K562 (cell line): ENCODE data around the gene MED20. TPM values are rescaled to one million over a fixed set of nuclear protein-coding genes. Genes with fewer than 3 reads are reported as not detected.

Source experiments
- ARID4B ChIP-seq: sonication (generic); formaldehyde crosslinking; IDR thresholded peaks from 2 replicates; pipeline ENCODE4 v1.8.0; 2022; ENCODE audit warnings: mild to moderate bottlenecking, missing genetic modification reagents
- CUX1 ChIP-seq: fragments of 200-800 bp; sonication (Bioruptor generic); IDR thresholded peaks from 2 replicates; pipeline ENCODE4 v1.6.1; 2016; ENCODE audit warnings: missing genetic modification characterization, missing compliant biosample characterization
- CXXC5 ChIP-seq: fragments of 250-450 bp; sonication (Bioruptor Pico); IDR thresholded peaks from 2 replicates; pipeline ENCODE4 v1.8.0; 2022; ENCODE audit warnings: inconsistent platforms, mild to moderate bottlenecking, moderate library complexity
- DEAF1 ChIP-seq: fragments of 450-650 bp; formaldehyde crosslinking; IDR thresholded peaks from 2 replicates; pipeline ENCODE4 v1.4.0; 2020; ENCODE audit warnings: mild to moderate bottlenecking, moderate library complexity
- ETV6 ChIP-seq, 3 experiments: fragments of 150-350 bp in 1 of 3; sonication (generic) in 1 of 3; formaldehyde crosslinking in 1 of 3; IDR thresholded peaks; 2 replicates each; pipeline versions ENCODE4 v1.6.1 to v1.8.0; 2014 to 2022; ENCODE audit warnings: borderline replicate concordance in 2 of 3, low read depth in 2 of 3, antibody characterized with exemption in 1 of 3, low read length in 1 of 3, mild to moderate bottlenecking in 1 of 3, missing genetic modification reagents in 1 of 3
- KAT7 ChIP-seq: sonication (generic); formaldehyde crosslinking; IDR thresholded peaks from 2 replicates; pipeline ENCODE4 v1.8.0; 2022; ENCODE audit warnings: missing genetic modification reagents, mild to moderate bottlenecking, borderline replicate concordance
- KDM1A ChIP-seq, 2 experiments: fragments of 450-650 bp; IDR thresholded peaks; 2 replicates each; pipeline ENCODE4 v1.6.1; 2016; ENCODE audit warnings: mild to moderate bottlenecking in 2 of 2
- KLF16 ChIP-seq: IDR thresholded peaks from 2 replicates; pipeline ENCODE4 v1.6.1; 2016; ENCODE audit warnings: antibody characterized with exemption
- POLR2A ChIP-seq: fragments of 450-650 bp; conservative IDR thresholded peaks from 2 replicates; pipeline ENCODE4 v1.6.1; 2016
- RBM15 ChIP-seq: fragments of 200-400 bp; formaldehyde crosslinking; IDR thresholded peaks from 2 replicates; pipeline ENCODE4 v1.6.1; 2018; ENCODE audit warnings: mild to moderate bottlenecking, low read length, moderate library complexity; ENCODE audit not compliant: insufficient read depth
- ZC3H8 ChIP-seq: fragments of 450-650 bp; IDR thresholded peaks from 2 replicates; pipeline ENCODE4 v1.6.1; 2017
- ZNF124 ChIP-seq: sonication (generic); formaldehyde crosslinking; IDR thresholded peaks from 2 replicates; pipeline ENCODE4 v1.8.1; 2022; ENCODE audit warnings: missing genetic modification reagents
- polyA plus RNA-seq, 8 experiments: library from polyadenylated mRNA; depleted of rRNA in 4 of 8; stranded (reverse) in 5 of 8; unstranded in 3 of 8; fragments of >200 nt; fragmentation: Nextera tagmentation in 2 of 8; fragmentation: Illumina TruSeq in 1 of 8; extraction: Ambion mirVana in 2 of 8; extraction: Trizol in 1 of 8; gene quantifications; 2 replicates each; pipeline versions ENCODE4 v1.2.1 to v1.2.3, GENCODE V29; 2011 to 2014; ENCODE audit warnings: inconsistent platforms in 1 of 8, missing spikeins in 1 of 8
- total RNA-seq, 7 experiments: library from RNA; depleted of rRNA in 6 of 7; stranded (reverse); fragments of >200 nt in 6 of 7; fragmentation: Illumina TruSeq in 2 of 7; extraction: Trizol in 2 of 7; gene quantifications; 2 replicates each; pipeline versions ENCODE4 v1.2.1 to v1.2.3, GENCODE V29; 2011 to 2021; ENCODE audit warnings: low replicate concordance in 1 of 7

Gene MED20
- total and polyA plus RNA-seq, 9 of the 15 experiments (the other 6 are each of a cell fraction or from before 2014, with no cell fraction given) = 27.3 to 80.9 (median 46.0) TPM

- no peak for TF ChIP-seq CUX1
- TF ChIP-seq KAT7 (CRISPR knock-in tag) = peak; percentile 60; the same call in 1 of the 2 replicates
- TF ChIP-seq ARID4B (CRISPR knock-in tag) = peak; percentile 93
- no peak for TF ChIP-seq KLF16
- TF ChIP-seq ZC3H8 = no peak
- TF ChIP-seq POLR2A = peak; percentile 70
- no peak for TF ChIP-seq DEAF1 (CRISPR knock-in tag)
- TF ChIP-seq RBM15 = no peak
- no peak for TF ChIP-seq ZNF124 (CRISPR knock-in tag)
- peak in 1 of 2 experiments; percentile 42; a peak in 1 of 4 replicates for TF ChIP-seq KDM1A (IDR thresholded peaks at IDR 0.05)
- TF ChIP-seq ETV6 (IDR thresholded peaks at IDR 0.05; ENCODE audit: borderline replicate concordance in 1 of 2, low read depth in 2 of 2, low read length in 1 of 2) = 0 out of 4 replicates have a peak, but pooled peaks of 1 of the 2 experiments have one; percentile 43
- no peak for TF ChIP-seq ETV6 (CRISPR knock-in tag; IDR thresholded peaks at IDR 0.05; ENCODE audit: borderline replicate concordance)
- peak; percentile 95 for TF ChIP-seq CXXC5 (CRISPR knock-in tag)
Observed at GRCh38 chr6:41941280-41942066, 20.5 kb upstream of the MED20 start, which contains the start of gene CCND3 (continued).
